Activated CD4-positive, alpha-beta T cell treated with anti-CD3 and anti-CD28 coated beads, Interleukin-2, Interleukin-4, amounts not matched to agents 100 ng/mL and 50 ng/mL, durations not matched to agents 16 hours and 8 hours (primary cell): ENCODE data around the gene SERHL2.
"Not testable (repeated sequence)": the region's sequence is repeated elsewhere in the genome, so short reads cannot be mapped to it uniquely, and the experiment has no call there.

Source experiments
- DNase-seq: peaks from one replicate; pipeline ENCODE4 v3.0.0-alpha.2; 2020; ENCODE audit warnings: low spot score

SERHL2 gene

DNA sequence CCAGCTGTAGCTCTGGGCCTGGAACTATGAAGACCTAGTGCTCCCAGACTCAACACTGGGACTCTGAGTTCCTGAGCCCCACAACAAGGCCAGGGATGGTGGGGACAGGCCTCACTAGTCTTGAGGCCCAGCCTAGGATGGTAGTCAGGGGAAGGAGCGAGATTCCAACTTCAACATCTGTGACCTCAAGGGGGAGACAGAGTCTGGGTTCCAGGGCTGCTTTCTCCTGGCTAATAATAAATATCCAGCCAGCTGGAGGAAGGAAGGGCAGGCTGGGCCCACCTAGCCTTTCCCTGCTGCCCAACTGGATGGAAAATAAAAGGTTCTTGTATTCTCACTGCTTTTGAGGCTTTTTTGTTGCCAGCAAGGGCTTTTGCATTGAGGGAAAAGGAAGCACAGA, 20.3 kb downstream of the SERHL2 start:
- DNase-seq: not testable (repeated sequence)

DNA sequence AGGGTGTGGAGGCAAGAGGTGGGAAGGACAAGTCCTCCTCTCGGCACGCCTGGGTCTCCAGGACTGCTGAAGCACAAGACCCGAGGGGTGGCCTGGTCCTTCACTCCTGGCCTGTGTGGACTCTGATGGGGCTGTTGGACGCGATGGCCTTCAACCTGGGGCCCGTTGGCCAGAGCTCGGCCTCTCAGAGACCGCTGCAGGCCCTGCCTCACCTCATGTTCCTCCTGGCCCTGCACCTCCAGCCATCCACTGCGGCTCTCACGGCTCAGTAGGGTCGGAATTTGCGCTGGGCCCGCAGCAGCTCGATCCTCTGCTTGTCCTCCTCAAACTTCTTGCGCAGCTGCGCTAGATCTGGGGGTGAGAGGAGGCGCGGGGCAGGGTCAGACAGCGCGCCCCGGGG, 20.7 kb downstream of the SERHL2 start:
- DNase-seq: not testable (repeated sequence)

DNA sequence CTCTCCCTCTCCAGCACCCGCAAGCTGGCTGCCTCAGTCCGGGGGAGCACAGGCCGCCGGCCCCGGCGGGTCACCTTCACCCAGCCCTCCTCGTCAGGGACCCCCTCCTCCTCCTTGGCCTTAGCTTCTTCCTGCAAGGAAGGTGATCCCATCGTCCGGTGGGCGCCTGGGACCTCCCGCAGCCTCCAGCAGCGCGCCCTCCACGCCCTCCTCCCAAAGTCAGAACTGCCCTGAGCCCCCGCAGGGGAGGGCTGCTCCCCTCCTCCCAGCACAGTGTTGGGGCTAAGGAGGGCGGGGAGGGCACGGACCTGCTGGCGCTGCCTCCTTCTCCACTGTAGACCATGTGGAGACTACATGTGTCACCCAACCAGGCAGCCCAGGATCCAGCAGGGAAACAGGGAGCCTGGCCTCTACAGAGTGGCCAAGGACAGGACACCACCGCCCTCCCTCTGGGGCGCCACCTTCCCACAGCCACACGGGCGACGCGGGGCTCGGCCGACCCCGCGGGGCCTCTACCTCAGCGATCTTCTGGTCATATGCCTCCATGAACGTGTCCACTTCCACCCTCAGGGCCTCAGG, 22.3 kb downstream of the SERHL2 start:
- not testable (repeated sequence) for DNase-seq

DNA sequence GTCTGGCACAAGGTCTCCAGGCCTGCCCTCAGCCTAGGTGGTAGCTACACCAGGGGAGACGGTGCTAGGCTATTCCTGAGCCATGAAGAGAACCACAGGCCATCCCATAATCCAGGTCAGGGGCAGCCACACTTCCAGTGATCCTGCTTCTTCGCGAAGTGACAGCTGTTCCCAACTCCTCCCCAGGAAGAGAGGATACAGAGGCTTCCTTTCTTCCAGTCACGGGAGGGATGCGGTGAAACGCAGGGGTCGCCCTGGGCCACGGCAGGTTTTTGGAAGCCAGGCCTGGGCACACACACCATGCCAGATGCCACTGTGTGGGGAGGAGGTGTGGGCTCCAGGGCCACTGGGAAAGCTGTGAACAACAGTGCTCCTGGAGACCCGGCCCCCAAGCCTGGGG, 23.4 kb downstream of the SERHL2 start:
- DNase-seq: not testable (repeated sequence)

DNA sequence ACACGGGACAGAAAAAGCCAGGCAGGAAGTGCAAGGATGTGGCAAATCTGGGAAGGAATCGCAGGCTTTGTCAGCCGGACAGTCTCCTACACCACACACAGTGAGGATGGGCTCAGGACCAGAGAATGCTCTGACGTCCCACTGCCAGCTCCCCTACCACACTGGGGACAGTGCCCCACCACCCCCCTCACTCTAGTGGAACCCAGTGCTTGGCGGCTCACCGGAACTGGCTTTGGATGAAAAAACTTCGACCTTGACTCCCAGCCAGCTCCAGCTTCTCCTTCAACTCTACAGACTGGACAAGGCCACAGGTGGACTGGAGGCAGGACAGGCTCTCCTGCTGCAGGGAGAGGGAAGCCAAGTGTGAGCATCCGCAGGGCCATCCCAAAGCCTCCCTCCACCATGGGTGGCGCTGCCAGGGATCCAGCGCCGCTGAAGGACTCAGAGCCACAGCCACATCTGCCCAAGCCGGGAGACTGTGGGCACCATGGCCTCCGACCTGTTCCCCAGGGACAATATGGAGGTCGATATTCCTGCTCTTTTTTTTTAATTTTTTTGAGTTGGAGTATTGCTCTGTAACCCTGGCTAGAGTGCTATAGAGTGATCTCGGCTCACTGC, 24.0 kb downstream of the SERHL2 start:
- no peak for DNase-seq

DNA sequence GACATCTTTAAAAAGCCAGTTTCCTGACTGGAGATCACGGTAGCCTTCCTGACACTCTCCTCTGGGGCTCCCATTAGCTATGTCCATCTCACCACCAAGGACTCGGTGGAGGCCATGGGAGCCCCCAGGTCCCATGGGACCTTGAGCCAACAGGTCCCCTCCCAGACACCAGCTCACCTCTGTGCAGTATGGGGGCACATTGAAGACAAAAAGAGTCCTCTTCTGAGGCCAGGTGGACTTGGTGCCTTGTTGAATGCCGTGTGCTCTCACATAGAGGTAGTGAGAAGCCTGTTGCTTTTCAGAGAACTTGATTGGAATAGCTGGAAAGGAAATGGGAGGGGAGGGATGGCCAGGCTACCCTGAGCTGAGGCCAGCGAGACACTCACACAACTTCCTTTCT, 26.3 kb downstream of the SERHL2 start:
- not testable (repeated sequence) for DNase-seq

DNA sequence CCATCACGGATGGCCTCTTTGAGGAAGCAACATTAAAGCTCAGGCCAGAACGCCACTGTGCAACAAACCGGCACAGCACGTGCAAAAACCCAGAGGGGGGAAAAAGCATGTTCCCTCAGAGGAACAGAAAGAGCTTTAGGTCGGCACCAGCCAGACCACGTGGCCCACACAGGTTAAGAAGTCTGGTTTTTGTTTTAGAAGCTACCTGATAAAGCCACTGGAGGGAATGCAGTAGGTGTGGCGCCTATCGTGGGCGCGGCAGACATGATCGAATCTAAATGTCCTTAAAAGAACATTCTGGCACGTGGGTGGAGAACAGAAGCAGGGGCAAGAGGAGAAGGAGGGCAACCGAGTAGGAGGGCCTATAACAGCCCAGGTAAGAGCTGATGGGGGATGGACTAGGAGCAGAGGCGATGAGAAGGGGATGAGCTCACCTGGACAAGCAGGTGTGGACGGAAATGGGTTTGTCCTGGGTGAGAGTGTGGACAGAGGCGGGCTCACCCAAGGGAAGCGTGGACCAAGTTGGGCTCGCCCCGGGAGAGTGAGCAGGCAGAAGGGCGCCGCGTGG, 27.5 kb downstream of the SERHL2 start:
- DNase-seq: not testable (repeated sequence)

DNA sequence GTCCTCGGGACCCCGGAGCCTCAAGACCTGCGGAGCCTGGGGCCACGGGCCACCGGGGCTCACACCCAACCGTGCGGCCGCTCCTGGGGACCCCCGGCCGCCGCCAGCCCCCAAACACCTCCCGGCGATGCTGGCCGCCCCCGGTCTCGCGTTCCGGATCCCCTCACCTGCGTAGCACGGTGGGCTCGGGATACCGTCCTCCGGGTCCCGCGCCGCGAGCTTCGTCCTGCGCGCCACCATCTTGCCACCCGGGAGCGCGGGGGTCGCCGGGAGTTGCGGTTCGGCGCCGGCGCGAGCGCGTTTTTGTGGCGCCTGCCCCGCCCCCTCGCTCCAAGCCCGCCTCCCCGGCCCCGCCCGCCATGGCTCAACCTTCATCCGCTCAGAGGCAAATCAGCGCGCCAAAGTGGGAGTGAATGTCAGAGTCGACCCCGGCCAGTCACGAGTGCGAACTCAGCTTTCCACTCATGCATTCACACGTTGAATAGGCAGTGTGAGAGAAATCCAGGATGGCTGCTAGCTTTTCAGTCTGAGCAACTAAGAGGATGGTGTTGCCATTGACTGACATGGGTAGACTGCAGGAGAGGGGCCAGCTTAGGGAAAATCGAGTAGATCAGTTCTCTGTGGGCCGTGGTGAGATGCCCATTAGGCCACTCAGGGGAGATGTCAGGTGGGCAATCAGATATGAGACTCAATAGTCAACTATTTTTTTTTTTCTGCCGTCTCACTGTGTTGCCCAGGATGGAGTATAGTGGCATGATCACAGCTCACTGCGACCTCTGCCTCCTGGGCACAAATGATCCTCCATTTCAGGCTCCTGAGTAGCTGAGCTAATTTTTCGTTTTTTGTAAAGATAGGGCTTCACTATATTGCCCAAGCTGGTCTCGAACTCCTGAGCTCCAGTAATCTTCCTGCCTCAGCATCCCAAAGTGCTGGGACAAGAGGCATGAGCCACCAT, 28.3 kb downstream of the SERHL2 start:
- DNase-seq: peak; percentile 84

DNA sequence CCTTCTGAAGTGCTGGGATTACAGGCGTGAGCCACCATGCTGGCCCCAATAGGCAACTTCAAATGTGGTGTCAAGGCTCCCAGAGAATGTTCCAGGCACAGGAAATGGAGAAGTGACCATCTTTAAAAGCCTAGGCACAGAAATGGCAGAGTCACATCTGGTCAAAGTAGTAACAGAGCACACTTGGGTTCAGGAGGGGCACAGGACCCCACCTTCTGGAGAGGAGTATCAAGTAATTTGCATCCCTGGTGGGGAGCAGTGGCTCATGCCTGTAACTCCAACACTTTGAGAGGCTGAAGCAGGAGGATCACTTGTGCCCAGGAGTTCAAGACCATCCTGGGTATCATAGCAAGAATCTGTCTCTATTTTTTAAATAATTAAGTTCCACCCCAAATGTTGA, 29.2 kb downstream of the SERHL2 start:
- no peak for DNase-seq

DNA sequence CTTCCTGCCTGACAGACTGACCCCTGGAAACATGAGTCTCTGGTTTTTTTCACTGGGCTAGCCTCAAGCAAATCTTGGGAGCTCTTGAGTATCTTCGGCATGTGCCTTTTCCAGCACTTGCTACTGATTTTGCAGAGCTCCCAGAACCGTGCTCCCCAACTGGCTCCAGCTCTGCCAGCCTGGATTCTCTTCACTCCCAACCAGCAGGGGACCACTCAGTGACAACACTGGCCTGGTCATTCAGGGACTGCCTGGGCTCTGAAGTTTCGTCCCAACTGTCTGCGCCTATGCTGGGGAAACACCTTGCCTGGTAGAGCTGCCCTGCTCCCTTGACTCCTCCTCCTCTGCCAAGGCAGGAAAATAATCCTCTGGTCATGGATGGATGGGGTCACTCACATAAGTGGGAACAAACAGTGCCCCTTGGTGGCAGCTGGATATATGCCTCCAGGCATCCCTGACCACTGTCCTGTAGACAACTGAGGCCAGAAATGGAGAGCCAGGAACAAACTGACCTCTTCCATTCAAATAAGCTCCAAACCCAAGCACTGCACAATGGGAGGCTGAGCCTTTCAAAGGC, 30.7 kb downstream of the SERHL2 start:
- DNase-seq: no peak

DNA sequence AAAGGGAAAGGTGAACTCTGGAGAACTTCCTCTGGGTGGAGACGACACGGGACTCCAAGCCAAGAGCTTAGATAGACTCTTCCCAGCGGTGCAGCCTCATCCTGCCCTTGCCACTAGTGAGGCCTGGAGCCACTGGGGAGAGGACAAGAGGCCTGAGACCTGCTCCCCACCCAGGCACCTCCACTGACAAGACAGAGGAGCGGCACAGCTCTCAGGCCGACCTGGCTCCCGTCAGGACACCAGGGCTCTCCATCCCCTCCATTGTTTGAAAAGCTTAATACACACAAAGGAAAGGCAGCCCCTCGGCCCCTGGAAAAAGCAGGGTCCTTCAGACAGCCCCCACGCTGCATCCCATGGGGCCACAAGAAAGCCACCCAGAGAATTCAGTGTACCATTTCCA, 31.3 kb downstream of the SERHL2 start:
- no peak for DNase-seq

DNA sequence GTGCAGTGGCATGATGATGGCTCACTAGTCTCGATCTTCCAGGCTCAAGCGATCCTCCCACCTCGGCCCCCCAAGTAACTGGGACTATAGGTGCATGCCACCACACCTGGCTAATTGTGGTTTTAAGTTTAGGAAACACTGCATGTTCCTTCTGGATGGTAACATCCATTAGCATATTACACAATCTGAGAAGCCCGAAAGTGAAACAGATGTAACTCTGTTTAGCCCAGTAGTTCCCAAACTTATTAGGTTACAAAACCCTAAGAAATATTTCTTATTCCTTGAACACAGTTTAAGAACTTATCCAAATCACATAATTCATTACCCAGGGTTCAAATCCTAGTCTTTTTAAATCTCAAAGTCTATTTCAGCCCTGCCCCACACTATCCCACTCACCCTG, 32.6 kb downstream of the SERHL2 start:
- DNase-seq: no peak

DNA sequence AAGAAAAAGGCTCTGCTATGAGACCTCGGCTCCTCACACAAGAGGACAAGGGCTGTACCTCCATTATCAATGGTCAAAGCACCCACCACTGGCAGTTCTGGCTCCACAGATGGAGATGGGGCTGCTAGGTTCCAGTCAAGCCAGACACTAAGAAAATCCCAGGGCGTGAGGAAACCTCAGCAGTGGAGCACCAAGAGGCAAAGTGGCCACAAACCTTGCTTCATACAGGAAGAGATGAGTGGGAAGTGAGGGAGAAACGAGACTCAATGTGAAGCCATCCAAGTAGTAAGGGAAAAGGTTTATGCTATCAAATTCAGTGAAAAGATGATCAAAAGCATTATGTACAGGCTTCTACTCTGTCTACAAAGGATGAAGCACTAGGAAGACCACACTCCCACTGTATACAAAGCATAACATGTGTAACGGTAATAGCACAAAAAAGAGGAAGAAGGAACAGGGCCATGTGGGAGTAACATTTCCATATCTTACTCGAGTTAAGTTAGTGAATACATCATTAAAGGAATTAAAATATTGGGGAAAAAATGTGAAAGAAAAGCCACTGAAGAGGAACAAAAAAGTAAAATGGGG, 33.9 kb downstream of the SERHL2 start:
- DNase-seq: no peak

DNA sequence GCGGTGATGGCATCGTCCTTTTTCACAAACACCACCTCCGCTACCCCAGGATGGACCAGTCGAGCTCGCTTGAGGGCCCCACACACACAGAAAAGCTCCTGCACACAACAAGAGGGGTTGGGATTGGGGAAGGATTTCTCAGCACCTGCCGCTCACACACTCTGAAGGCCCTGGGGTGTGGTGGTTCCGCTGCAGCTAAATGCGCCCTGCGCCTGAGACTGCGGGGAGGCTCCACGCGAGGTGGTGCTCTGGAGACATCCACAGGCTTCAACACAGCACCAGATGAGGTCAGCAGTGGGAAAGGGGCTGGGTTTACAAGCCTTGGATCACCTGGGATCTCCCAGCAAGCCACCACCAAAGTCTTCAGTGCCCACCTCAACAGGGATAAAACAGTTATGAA, 38.2 kb downstream of the SERHL2 start:
- no peak for DNase-seq

DNA sequence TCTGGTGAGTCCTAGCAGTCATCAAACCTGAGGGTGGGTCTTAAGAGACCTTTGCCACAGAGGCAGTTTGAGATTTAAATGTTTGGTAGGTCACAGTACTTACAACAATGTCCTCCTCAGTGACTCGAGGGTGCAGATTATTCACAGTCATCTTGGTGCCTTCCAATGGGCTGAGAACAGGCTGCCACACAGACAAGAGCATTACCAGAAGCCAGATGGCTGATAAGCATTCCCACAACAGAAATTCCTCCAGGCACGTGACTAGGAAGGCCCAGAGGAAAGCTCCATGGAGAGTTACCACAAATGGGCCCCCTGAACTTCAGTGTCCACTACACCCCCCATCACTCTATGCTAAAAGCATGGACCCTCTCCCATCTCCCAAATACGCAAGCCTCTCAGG, 41.7 kb downstream of the SERHL2 start:
- no peak for DNase-seq

DNA sequence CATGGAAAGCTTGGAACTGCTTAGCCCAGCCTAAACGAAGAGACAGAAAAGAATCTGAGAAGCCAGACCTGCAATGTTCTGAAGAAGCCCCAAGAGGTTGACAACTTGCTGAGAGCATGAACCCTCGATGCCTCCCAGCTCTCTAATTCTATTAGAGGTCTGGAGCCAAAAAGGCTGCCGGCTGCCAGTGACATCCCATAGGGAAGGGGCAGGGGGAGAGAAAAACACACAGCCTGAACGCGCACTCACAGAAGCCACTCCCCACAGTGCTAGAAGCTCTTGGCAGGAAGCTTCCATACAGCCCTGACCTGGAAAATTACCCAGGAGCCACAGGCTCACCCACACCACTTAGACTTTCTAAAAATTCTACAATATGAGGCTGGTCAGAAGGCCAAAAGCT, 42.6 kb downstream of the SERHL2 start:
- DNase-seq: no peak

DNA sequence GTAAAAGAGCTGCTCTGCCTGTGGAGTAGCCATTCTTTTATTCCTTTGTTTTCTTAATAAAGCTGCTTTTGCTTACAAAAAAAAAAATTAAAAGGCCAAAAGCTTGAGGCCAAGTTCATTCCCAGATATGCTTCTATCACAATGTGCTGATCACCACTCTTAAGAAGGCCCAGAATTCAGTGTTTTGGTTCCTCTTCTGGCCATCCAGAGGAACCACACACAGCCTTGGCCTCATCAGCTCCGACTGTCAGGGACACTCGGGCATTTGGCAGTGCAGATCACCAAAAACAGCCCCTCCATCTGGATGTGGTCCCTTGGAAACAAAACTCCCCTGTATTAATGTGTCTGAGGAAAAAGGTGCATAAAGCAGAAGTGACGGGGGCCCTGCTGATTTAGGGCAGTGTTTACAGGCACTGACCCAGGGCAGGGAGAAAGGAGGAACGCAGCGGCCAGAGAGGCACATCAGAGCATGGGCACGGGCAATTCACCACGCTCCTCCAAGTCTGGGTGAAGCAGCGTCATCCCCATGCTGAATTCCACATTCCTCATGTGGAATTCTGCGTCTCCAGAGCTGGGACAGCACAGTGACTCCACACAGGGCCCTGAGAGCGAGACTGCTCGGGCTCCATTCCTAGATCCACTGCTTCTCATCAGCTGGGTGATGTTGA, 43.2 kb downstream of the SERHL2 start:
- no peak for DNase-seq

DNA sequence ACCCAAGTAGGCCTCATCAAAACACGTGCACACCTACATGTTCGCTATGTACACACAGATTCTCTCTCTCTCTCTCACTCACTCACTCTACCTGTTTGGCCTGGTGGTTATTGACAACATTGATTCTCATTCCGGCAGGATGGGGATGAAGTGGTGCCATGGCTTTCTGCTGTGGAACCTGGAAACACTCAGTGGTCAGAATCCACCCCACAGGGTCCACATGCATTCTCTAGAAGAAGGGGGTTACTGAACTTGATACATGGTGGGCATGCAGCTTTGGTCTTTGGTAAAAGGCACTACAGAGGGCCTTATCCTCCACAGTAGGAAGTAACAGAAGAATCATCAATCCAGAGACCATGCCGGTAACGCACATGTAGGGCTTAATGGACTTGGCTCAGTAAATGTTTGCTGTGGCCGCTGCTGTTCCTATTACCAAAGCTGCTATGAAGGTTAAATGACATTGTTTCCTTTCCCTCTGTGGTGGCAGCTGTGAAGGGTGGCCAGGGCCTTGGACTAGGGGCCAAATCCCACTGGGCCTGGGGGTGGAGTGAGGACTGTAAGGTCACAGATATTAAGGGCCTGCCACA, 48.2 kb downstream of the SERHL2 start:
- no peak for DNase-seq

DNA sequence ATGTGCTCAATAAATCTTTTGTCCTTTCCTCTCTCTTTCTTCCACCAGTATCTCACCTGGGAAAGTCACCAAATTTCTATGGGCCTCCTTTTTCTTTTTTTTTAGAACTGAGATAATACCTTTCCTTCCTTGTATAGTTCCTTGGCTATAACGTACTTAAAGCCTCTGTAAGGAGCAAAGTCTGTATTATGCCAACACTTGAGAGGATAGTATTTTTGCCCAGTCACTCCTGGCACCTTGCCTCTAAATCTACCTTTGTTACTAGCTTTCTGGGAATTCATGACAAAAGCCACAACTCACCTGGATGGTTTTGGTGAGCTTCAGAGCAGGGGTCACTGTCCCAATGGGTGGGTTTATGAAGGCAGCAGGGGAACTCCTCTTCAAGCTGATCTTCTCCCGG, 48.7 kb downstream of the SERHL2 start:
- no peak for DNase-seq

DNA sequence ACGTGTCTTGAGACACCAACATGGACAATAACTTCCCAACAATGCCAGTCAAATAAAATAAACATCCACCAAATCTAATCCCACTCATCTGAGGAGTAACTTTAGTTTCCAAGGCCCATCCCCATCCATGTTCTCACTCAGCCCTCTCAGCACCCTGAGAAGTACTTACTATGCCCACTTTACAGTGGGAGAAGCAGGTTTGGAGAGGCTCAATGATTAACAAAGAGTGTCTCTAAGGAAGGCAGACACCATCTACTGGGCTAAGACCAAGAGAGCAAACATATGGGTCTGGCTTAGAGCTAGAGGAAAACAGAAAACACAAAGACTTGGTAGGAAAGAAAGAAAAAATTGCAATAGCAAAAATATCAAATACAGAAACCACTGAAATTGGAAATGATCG, 49.7 kb downstream of the SERHL2 start:
- DNase-seq: no peak

DNA sequence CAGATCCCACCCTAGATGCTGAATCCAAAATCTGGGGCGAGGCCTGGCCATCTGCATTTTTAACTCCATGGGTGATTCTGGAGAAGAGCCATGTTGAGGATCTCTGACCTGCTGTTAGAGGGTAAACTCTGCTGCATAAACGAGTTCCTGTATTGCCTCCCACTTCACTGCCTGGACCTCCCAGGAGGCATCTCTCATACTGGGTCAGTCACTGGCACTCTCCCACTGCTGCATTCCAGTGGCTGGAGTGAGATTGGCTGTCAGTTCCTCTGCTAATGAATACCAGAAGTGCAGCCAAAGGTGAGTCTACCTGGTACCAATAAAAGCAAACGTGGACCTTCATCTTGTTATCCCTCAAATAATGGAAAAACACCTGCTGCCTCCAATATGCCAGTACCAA, 50.6 kb downstream of the SERHL2 start:
- DNase-seq: no peak
